HL-60/S4 treated with phorbol 12-myristate 13-acetate at 8.2 ng/mL for 4 days and 3 days (cell line): ENCODE measurements around the gene GALNT13.

ENCODE experiments used
- in situ Hi-C: fragments of 300-500 bp; cut with MboI; formaldehyde crosslinking; loops from 2 replicates; pipeline ENCODE4 v1.15.0; 2022; ENCODE audit warnings: low sequenced_read_pairs

The GALNT13 gene

DNA sequence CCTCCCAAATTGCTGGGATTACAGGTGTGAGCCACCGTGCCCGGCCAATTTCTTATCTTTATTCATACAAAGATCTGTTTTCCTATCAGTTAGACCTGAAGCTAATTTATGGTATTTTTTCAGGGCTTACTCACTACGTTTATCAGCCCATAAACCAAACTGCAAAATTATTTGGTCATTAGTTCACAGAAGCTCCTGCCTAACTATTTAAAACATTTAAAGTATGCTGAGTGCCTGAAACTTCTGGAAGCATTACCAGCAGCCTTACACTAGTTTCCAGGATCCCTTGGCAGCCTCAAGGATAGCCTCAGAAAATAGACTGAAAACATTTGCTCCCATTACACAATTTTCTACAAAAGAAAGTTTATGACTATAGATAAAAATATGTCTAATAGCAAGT lies 68.8 kb downstream of the GALNT13 start:
- in situ Hi-C loops = no loop called here

GRCh38 chr2:153944800-153945199 lies 73.1 kb downstream of the GALNT13 start:
- in situ Hi-C loops = no loop called here

GRCh38 chr2:153946036-153946435 lies 74.3 kb downstream of the GALNT13 start:
- in situ Hi-C loops = no loop called here

- in situ Hi-C loops = no loop called here
Measured at GRCh38 chr2:153953761-153954160, 82.0 kb downstream of the GALNT13 start.

GRCh38 chr2:153963256-153963655 lies 91.5 kb downstream of the GALNT13 start:
- in situ Hi-C loops = no loop called here

DNA sequence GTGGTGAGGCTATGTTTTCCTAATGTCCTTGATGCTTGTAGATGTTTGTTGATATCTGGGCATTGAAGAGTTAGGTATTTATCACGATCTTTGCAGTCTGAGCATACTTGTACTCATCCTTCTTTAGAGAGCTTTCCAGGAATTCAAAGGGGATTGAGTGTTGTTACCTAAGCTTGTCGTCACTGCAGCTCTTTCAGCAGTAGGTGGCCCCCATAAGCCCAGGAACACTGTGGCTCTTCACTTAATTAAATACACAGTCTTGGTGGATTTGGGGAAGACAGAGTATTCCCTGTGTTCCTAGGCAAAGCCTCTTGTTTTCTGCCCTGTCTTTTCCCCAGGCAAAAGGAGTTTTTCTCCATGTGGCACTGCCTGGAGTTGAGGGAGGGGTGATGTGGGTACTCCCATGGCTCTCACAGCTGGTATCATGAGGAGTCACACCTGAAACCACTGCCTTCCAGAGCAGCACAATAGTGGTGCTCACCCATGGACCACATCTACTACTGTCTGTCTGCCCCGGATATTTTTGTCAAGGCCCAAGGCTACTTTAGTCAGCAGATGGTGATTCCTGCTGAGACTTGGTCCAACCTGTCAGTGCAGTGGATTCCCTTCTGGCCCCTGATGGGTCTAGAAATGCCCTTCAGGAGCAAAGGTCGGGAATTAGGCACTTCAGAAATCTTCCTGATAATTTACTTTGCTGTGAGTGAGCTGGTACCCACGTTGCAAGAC lies 95.7 kb downstream of the GALNT13 start:
- in situ Hi-C loops = no loop called here

- in situ Hi-C loops = no loop called here
Measured at GRCh38 chr2:153971250-153971649, 99.5 kb downstream of the GALNT13 start.

GRCh38 chr2:153971855-153972254 lies 100.1 kb downstream of the GALNT13 start:
- in situ Hi-C loops = no loop called here

- in situ Hi-C loops = no loop called here
Measured at GRCh38 chr2:153972412-153972811, 100.7 kb downstream of the GALNT13 start.

DNA sequence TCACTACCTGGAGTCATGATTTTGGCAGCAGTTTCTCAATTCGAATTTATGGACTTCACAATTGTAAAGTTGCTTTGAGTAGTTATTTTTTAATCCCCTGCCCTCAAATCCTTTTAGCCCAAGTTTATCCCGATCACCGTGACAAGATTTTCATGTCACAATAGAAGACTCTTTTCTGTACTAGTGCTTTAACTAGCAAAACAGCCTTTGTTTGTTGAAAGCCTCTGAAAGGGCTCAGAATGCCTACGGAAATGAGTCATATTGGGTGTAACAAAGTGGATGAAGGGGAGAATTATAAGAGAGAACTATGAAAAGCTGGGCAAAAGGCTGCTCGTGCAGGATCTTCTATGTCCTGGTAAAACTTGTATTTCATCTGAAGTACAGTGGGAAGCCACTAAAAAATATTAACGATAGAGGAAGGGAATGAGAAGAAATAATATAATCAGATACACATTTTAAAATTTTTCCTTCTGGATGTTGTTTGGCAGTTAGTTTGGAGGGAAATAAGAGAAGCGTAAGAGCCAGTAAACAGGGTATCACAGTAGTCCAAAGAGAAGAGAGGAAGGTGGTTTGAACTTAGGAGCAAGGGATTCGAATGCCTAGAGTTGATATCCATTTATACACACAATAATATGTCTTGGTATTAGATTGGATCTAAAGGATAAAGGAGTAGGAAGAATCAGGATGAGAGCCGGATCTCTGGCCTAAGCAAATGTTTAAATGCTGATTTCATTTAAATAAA lies 114.9 kb downstream of the GALNT13 start:
- in situ Hi-C loops = no loop called here

GRCh38 chr2:153990771-153991170 lies 119.0 kb downstream of the GALNT13 start:
- in situ Hi-C loops = no loop called here

- in situ Hi-C loops = no loop called here
Measured at GRCh38 chr2:154013514-154013913, 141.8 kb downstream of the GALNT13 start.

- in situ Hi-C loops = no loop called here
Measured at GRCh38 chr2:154015233-154015632, 143.5 kb downstream of the GALNT13 start.

DNA sequence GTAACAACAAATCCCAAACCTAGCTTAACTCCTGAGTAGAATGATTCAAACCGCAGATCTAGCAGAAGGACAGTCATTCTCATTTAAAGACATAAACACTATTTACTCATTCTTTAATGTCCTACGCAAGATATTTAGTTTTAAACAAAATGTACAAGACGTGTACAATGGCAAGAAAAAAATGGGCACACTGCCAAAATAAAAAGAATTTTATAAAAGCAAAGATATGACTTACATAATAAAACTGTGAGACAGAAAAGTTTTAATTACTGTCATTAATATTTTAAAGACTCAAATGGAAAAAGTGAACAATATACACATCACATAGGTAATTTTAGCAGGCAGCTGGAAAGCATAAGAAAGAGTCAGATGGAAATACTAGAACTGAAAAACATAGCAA lies 157.8 kb downstream of the GALNT13 start:
- in situ Hi-C loops = no loop called here

GRCh38 chr2:154032220-154032619 lies 160.5 kb downstream of the GALNT13 start:
- in situ Hi-C loops = no loop called here

DNA sequence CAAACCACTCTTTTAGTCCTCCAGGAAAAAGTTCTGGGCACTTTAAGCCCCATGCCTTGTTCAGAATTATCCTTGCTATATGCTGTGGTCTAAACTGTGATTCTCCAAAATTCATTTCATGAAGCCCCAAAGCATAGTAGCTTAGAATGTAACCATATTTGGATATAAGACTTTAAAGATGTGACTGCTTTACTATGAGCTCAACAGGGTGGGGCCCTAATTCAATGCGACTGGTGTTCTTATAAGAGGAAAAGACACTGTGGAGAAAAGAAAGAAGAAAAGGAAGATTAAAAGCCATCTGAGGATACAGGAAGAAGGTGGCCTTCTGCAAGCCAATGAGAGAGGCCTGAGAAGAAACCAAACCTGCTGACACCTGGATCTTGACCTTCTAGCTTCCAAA lies 174.8 kb downstream of the GALNT13 start:
- in situ Hi-C loops = no loop called here

- in situ Hi-C loops = no loop called here
Measured at GRCh38 chr2:154048905-154049304, 177.2 kb downstream of the GALNT13 start.

DNA sequence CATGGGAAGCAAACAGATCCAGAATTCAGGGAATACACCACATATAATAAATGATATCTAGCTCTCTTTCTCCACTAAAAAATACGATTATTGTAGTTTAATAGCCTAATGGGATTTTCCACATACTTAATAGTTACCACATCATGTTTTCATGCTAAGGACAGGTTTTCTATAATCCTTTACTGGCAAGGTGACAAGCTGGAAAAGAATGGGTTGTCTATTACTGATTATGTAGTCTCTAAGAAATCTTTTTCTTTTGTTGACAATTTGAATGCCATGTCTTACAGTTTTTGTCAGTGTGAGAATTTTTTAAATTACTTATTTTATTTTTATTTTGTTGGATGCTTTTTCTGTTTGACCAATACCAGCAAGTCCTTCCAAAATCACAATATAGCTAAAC lies 177.8 kb downstream of the GALNT13 start:
- in situ Hi-C loops = no loop called here

DNA sequence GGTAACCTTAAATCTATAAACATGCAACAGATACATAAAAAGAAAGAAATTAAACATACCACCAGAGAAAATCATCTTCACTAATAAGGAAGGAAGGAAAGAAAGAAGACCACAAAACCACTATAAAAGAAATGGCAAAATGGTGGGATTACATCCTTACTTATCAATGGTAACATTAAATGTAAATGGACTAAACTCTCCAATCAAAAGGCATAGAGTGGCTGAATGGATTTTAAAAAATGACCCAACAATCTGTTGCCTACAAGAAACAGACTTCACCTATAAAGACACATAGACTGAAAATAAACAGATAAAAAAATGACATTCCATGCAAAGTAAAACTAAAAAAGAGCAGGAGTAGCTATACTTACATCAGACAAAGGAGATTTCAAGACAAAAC lies 195.4 kb downstream of the GALNT13 start:
- in situ Hi-C loops = no loop called here

DNA sequence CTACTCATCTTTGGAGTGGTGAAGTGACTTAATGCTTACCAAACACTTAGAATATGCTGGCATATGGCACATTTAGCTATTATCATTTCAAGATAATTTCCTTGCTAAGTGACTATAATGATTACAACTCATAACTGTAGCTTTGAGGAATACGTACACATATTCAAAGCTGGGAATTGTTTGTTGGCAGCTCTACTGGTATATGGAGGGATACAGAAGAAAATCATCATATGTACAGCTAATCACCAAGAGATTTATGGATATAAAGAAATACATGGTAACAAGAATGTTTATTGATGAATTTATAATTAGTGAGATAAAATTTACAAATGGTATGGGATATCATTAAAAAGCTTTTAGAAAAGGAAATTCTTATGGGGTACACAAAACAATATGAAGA lies 207.2 kb downstream of the GALNT13 start:
- in situ Hi-C loops = no loop called here

GRCh38 chr2:154092571-154092970 lies 220.8 kb downstream of the GALNT13 start:
- in situ Hi-C loops = no loop called here

- in situ Hi-C loops = no loop called here
Measured at GRCh38 chr2:154093856-154094255, 222.1 kb downstream of the GALNT13 start.
